Testis (tissue), 3 donors: ENCODE measurements around the gene PGLYRP4. TPM values are rescaled to one million over a fixed set of nuclear protein-coding genes. Genes with fewer than 3 reads are reported as not detected.

Experiments
- DNase-seq: peaks from one replicate; pipeline ENCODE4 v3.0.0-alpha.2; 2019
- H3K27ac ChIP-seq, 2 donors: fragments of 200-600 bp; sonication (generic); one replicate each; pipeline ENCODE4 v1.5.1; 2019
- H3K27me3 ChIP-seq: fragments of 200-600 bp; sonication (generic); one replicate; pipeline ENCODE4 v1.5.1; 2019
- H3K36me3 ChIP-seq: fragments of 200-600 bp; sonication (generic); one replicate; pipeline ENCODE4 v1.5.1; 2017; ENCODE audit warnings: low read depth; ENCODE audit errors: missing control alignments
- H3K4me1 ChIP-seq: fragments of 200-600 bp; sonication (generic); one replicate; pipeline ENCODE4 v1.5.1; 2019
- H3K4me3 ChIP-seq, 2 donors: fragments of 200-600 bp; sonication (generic); one replicate each; pipeline ENCODE4 v1.5.1; 2017 to 2019
- H3K9me3 ChIP-seq: fragments of 200-600 bp; sonication (generic); one replicate; pipeline ENCODE4 v1.5.1; 2017
- POLR2A ChIP-seq: fragments of 450-650 bp; IDR thresholded peaks from one replicate; pipeline ENCODE4 v1.6.1; 2017; ENCODE audit warnings: antibody characterized with exemption, mild to moderate bottlenecking, moderate library complexity
- WGBS, 2 donors: methylation state at CpG; one replicate each; pipeline ENCODE4 v1.1.5; 2018; 5-methylcytosine and 5-hydroxymethylcytosine counted together
- intact Hi-C: fragments of 100-400 bp; cut with DNase I; formaldehyde crosslinking; loops from one replicate; pipeline ENCODE4 v1.15.1; 2023; ENCODE audit warnings: low total_unique reads
- polyA plus RNA-seq: library from polyadenylated mRNA; stranded (reverse); fragments of 350-450 nt; fragmentation: Illumina TruSeq; extraction: RNeasy Lipid Tissue Mini Kit (QIAGEN cat#74804); gene quantifications from one replicate; pipeline ENCODE4 v1.2.3, GENCODE V29; 2014; ENCODE audit warnings: low read depth, low replicate concordance; ENCODE audit not compliant: insufficient read depth
- total RNA-seq, 2 donors: library from RNA; depleted of rRNA; stranded (reverse); fragments of >200 nt; gene quantifications; one replicate each; pipeline ENCODE4 v1.2.3, GENCODE V29; 2016
- TF ChIP-seq, protein P1 (sequence below), 3 experiments: fragments of 450-650 bp in 2 of 3; fragments of 200-600 bp in 1 of 3; sonication (generic) in 1 of 3; IDR thresholded peaks; one replicate each; pipeline ENCODE4 v1.5.1; 2016 to 2019; ENCODE audit warnings: antibody characterized with exemption in 3 of 3, mild to moderate bottlenecking in 2 of 3, moderate library complexity in 1 of 3

Gene PGLYRP4
- total and polyA plus RNA-seq, 3 donors from 2014 or later, result 0.12 to 0.17 TPM; not detected in 1

DNA sequence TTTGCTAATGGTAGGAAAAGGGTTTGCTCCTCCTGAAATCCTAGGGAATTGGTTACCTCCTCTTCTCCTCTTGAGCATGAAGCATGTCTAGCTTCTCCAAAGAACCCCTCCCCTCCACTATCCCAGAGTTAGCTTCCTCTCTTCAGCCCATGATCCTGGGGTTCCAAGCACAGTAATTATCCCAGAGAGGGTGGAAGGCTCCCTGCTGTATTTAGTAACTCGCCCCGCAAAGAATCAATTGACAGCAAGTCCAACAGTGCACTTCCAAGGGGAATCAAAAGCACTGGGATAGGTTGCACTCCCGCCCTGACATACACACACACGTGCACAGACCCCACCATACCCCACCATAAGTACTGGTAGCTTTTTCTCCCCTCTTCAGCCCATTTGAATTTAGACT, 39.1 kb upstream of the PGLYRP4 start:
- no peak for DNase-seq
- Histone ChIP-seq H3K36me3 (no peaks in the 10 kb centered on the region), H3K27me3 (no peaks in the 10 kb centered on the region), H3K9me3 (no peaks in the 10 kb centered on the region), H3K27ac (no peak overlapping the region), H3K4me1 (no peaks in the 10 kb centered on the region), H3K4me3 (no peak overlapping the region)
- no peak for TF ChIP-seq POLR2A
- TF ChIP-seq, protein P1, sequence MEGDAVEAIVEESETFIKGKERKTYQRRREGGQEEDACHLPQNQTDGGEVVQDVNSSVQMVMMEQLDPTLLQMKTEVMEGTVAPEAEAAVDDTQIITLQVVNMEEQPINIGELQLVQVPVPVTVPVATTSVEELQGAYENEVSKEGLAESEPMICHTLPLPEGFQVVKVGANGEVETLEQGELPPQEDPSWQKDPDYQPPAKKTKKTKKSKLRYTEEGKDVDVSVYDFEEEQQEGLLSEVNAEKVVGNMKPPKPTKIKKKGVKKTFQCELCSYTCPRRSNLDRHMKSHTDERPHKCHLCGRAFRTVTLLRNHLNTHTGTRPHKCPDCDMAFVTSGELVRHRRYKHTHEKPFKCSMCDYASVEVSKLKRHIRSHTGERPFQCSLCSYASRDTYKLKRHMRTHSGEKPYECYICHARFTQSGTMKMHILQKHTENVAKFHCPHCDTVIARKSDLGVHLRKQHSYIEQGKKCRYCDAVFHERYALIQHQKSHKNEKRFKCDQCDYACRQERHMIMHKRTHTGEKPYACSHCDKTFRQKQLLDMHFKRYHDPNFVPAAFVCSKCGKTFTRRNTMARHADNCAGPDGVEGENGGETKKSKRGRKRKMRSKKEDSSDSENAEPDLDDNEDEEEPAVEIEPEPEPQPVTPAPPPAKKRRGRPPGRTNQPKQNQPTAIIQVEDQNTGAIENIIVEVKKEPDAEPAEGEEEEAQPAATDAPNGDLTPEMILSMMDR (IDR thresholded peaks at IDR 0.05), result no peak
- 83 to 85% methylated on average over 4 of the region's 4 CpGs for WGBS, 2 donors
- intact Hi-C loops, result no loop called here

DNA sequence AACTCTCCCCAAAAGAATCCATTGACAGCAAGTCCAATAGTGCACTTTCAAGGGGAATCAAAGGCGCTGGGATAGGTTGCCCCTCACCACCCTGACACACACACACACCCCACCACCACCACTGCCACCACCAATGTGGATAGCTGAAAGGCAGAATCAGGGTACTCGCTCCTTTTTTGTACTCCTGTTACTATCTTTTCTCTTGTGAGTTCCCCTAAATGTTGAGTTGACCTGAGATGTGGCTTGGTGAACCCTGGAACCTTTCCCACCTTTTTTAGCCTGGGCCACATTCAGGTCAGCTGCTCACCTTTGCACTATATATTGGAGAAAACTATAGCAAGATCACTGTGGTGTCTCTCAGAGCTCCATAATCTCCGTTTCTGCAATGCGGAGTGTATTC, 38.4 kb upstream of the PGLYRP4 start:
- no peak for TF ChIP-seq POLR2A
- Histone ChIP-seq H3K27ac (no peak overlapping the region), H3K36me3 (no peaks in the 10 kb centered on the region), H3K4me3 (no peak overlapping the region), H3K4me1 (no peaks in the 10 kb centered on the region), H3K27me3 (no peaks in the 10 kb centered on the region), H3K9me3 (no peaks in the 10 kb centered on the region)
- 90 to 92% methylated on average over 4 of the region's 4 CpGs for WGBS, 2 donors
- no peak for DNase-seq
- intact Hi-C loops, result no loop called here

DNA sequence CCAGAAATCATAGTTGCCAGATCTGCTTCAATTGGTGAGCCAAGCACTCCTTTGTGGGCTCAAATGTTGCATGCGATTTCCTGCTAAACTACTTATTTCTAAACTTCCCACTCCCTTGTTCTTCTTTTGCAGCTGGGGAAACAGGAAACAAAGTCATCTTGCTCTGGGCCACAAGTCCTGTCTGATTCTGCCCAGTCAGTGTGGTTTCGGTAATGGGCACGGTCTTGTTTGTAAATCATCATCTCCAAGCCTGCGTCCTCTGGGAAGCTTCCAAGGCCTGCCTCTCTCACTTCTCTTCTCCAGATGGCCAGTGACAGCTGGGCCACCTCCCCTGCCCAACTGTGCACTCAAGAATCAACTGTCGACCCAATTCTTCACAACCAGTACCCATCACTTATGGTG, 37.9 kb upstream of the PGLYRP4 start:
- Histone ChIP-seq H3K27ac (no peak overlapping the region), H3K9me3 (no peaks in the 10 kb centered on the region), H3K4me1 (no peaks in the 10 kb centered on the region), H3K27me3 (no peaks in the 10 kb centered on the region), H3K36me3 (no peaks in the 10 kb centered on the region), H3K4me3 (no peak overlapping the region)
- TF ChIP-seq POLR2A, result no peak
- TF ChIP-seq, protein P1 (IDR thresholded peaks at IDR 0.05), result no peak
- WGBS, 2 donors, result 77 to 83% methylated on average over 5 of the region's 5 CpGs
- peak; percentile 46 for DNase-seq
- intact Hi-C loops, result no loop called here

DNA sequence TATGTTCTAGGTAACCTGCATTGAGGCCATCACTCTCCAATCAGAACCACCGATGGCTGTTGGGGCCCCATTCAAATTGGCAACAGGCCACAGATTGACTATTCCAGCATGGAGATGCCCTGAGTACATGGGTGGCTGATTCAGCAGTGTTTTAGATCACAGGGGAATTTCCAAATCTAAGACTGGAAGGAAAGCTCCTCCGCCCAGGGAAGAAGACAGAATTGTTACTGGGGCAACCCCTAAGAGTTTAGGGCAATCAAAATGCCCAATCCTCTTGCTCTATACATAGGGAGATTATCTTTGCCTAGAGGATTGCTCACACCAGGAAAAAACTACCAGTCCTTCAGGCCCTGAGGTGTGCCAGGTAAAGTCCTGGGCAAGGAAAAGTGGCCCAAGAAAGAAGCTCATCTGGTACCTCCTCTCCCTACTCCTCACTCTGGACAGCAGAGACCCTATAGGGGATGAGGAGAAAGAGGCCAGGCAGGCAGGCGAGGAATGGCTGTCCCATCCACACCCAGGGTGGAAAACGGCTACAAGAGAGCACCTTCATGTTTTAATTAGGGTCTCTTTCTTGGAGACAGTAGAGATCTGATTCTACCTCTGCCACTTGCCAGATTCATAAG, 36.4 kb upstream of the PGLYRP4 start:
- Histone ChIP-seq H3K27ac (no peak overlapping the region), H3K9me3 (no peaks in the 10 kb centered on the region), H3K27me3 (no peaks in the 10 kb centered on the region), H3K4me1 (no peaks in the 10 kb centered on the region), H3K4me3 (no peak overlapping the region), H3K36me3 (no peaks in the 10 kb centered on the region)
- intact Hi-C loops, result no loop called here
- no peak for TF ChIP-seq POLR2A
- TF ChIP-seq, protein P1 (IDR thresholded peaks at IDR 0.05), result no peak
- WGBS, 2 donors, result 78 to 88% methylated on average over 4 of the region's 4 CpGs
- no peak for DNase-seq

DNA sequence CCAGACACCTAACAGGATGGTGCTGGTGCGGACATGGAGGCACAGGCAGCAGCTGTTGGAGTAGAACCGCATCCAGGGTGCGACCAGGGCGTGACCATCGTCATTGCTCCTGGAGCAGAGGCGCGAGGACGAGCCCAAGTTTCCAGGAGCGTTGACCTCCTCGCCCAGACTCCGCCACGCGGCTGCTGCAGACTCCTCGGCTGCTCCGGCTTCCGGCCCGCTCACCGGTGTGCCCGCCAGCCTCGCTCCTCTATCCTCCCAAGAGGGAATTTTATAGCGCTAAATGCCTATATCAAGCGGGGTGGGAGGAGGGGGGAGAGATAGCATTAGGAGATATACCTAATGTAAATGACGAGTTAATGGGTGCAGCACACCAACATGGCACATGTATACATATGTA, 32.1 kb upstream of the PGLYRP4 start:
- H3K27me3 ChIP-seq, result no peaks in the 10 kb centered on the region
- TF ChIP-seq, protein P1 (IDR thresholded peaks at IDR 0.05), result no peak
- TF ChIP-seq POLR2A, result no peak
- H3K27ac ChIP-seq, result no peak overlapping the region
- H3K36me3 ChIP-seq, result no peaks in the 10 kb centered on the region
- H3K9me3 ChIP-seq, result no peaks in the 10 kb centered on the region
- no peak overlapping the region for H3K4me3 ChIP-seq
- WGBS, 2 donors, result 80 to 81% methylated on average over 23 of the region's 23 CpGs
- intact Hi-C loops, result no loop called here
- DNase-seq, result no peak
- H3K4me1 ChIP-seq, result no peaks in the 10 kb centered on the region
